ENCODE data around the gene FLAD1. TPM values are rescaled to one million over a fixed set of nuclear protein-coding genes. Genes with fewer than 3 reads are reported as not detected.
A peak's percentile ranks its signal among the peaks of the same experiment; 100 is the strongest.

The FLAD1 gene
- total and polyA plus RNA-seq, 2 of the 4 experiments (the other 2 are of a cell fraction) = 26.3 to 37.3 TPM

DNA sequence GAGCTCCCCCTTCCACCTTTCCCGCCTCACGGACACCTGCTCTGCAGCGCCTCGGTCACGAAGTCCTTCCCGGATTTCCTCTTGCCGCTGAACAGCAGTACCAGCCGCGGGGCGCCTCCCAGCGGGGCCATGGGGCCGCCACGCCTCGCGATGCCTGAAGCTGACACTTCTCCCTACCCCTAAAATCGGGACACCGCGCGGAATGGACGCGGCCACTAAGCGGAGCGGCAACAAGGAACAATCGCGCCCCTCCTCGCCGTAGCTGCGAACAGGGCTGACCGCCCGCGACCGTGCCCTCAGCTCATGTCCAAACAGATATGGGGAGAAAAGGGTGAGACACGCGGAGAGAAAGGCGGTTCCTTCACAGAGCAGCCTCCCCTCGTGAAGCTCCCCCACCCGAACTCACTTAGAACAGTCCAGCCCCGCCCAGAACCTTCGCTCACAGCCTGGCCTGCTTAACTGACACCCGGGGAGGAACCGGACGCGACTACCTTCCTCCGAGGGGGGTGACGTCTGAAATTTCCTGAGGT is 46.5 kb upstream of the FLAD1 start, which contains the start of gene PMVK (continued):
- TF ChIP-seq SMC3 (IDR thresholded peaks at IDR 0.05; ENCODE audit: low read depth, low read length) = no peak

DNA sequence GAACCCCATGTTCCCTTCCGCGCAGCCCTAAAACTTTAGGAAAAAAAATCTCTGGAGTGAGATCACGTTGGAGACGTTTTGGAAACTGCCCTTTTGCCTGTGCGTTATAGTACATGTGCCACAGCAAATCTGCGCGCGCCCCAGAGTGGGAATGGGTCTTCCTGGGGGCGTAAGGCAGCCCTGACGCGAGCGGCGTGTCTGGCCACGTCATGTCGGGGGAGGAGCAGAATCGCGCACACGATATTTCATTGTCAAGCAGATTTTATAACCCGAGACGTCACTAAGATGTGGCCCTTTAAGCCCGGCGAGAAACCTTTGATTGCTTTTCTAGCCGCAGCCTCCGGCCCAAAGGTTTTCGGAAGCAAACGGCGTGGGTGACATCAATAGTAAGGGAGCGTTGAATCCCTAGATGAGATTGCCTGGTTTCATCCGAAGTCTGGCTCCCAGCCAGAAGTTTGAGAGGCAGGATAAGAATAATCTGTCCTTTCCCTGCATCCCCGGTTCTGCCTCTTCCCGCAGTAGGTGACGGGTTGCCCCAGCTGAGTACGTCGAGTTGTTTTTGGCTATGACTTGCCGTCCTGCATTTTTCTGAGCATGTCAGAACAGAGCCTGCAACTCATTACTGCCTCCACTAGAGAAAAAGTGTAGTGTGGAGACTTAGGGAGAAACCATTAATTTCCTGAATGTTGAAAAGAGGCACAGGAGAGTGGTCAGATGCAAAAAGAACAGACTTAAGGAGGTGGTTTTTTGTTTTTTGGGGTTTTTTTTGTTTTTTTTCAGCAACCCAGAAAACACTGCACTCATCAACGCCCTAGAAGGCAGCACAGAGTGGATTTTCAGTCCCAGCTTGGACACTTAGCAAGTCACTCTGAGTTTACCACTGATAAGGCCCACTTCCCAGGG is 45.8 kb upstream of the FLAD1 start:
- WGBS, 2 experiments (ENCODE audit: extremely low coverage in 2 of 2, insufficient read length in 1 of 2) = 0% methylated on average over 13 of the region's 36 CpGs; no CpG with 5 or more reads in 1 of the 2 experiments
- TF ChIP-seq RAD21 (IDR thresholded peaks at IDR 0.05; ENCODE audit: low read length) = no peak
- peak; percentile 37; the same call in 1 of the 2 replicates for TF ChIP-seq RFX5 (IDR thresholded peaks at IDR 0.05; ENCODE audit: low read depth, low read length)
- peak; percentile 82 for TF ChIP-seq MAZ (IDR thresholded peaks at IDR 0.05; ENCODE audit: borderline replicate concordance, low read depth, low read length)
- no peak for TF ChIP-seq MXI1 (IDR thresholded peaks at IDR 0.05; ENCODE audit: borderline replicate concordance, low read depth, low read length)
- no peak for TF ChIP-seq MAFK (IDR thresholded peaks at IDR 0.05; ENCODE audit: low read depth, low read length)
- no peak for TF ChIP-seq SMC3 (IDR thresholded peaks at IDR 0.05; ENCODE audit: low read depth, low read length)
- TF ChIP-seq CHD1 (IDR thresholded peaks at IDR 0.05; ENCODE audit: low read depth, low read length) = peak; percentile 98; the same call in 1 of the 2 replicates
- TF ChIP-seq NFE2L2 (IDR thresholded peaks at IDR 0.05; ENCODE audit: low read depth, low read length) = peak; percentile 3; the same call in 1 of the 2 replicates
- peak; percentile 97 for TF ChIP-seq BHLHE40 (IDR thresholded peaks at IDR 0.05; ENCODE audit: low read depth, low read length)
- TF ChIP-seq, protein P1, sequence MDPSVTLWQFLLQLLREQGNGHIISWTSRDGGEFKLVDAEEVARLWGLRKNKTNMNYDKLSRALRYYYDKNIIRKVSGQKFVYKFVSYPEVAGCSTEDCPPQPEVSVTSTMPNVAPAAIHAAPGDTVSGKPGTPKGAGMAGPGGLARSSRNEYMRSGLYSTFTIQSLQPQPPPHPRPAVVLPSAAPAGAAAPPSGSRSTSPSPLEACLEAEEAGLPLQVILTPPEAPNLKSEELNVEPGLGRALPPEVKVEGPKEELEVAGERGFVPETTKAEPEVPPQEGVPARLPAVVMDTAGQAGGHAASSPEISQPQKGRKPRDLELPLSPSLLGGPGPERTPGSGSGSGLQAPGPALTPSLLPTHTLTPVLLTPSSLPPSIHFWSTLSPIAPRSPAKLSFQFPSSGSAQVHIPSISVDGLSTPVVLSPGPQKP (IDR thresholded peaks at IDR 0.05; ENCODE audit: borderline replicate concordance, low read depth, low read length) = no peak
- TF ChIP-seq, protein P2, sequence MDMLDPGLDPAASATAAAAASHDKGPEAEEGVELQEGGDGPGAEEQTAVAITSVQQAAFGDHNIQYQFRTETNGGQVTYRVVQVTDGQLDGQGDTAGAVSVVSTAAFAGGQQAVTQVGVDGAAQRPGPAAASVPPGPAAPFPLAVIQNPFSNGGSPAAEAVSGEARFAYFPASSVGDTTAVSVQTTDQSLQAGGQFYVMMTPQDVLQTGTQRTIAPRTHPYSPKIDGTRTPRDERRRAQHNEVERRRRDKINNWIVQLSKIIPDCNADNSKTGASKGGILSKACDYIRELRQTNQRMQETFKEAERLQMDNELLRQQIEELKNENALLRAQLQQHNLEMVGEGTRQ (IDR thresholded peaks at IDR 0.05; ENCODE audit: low read depth, low read length) = peak; percentile 24; the same call in 1 of the 2 replicates

More for the DNA sequence above, 45.8 kb upstream of the FLAD1 start:
- peak overlapping the region; percentile 43 for H3K23ac ChIP-seq (ENCODE audit: low read depth, low read length)
- H2BK5ac ChIP-seq (ENCODE audit: low read depth, low read length, poor library complexity, severe bottlenecking) = peak overlapping the region; percentile 98
- H3K27ac ChIP-seq (ENCODE audit: insufficient read depth, low read length) = peak overlapping the region; percentile 94
- DNase-seq (peak; percentile 97), ATAC-seq (ENCODE audit: low read depth) (peak; percentile 85)
- peaks cover 11% of the 10 kb centered on the region; the same call in 1 of the 2 replicates for H3K9me1 ChIP-seq (ENCODE audit: insufficient read depth, low read length)
- H3K56ac ChIP-seq (ENCODE audit: extremely low read depth, insufficient read depth, low read length) = peak overlapping the region; percentile 99
- peak overlapping the region; percentile 67; the same call in 2 of the 3 replicates for H2BK15ac ChIP-seq (ENCODE audit: low read depth, low read length)
- peak overlapping the region; percentile 93 for H3K14ac ChIP-seq (replicated peaks; ENCODE audit: low read depth, low read length)
- intact Hi-C loops (cut with micrococcal nuclease) (loop anchor here (1.0 to 2.0 kb wide), 2 partner anchors 63 to 378 kb away; no protein-coding TSS in a partner anchor), dilution Hi-C loops (cut with HindIII; ENCODE audit: low sequenced_read_pairs, unreplicated experiment) (no loop called here), in situ Hi-C loops (cut with MboI; ENCODE audit: low sequenced_read_pairs) (no loop called here)
- H2BK120ac ChIP-seq (ENCODE audit: low read depth, low read length) = peak overlapping the region; percentile 97
- no TSS peak for BruUV-seq (replicated peaks)
- H3K9ac ChIP-seq (ENCODE audit: low read depth, low read length) = peak overlapping the region; percentile 96
- H3K18ac ChIP-seq (ENCODE audit: low read depth, low read length) = peak overlapping the region; percentile 80
- peak overlapping the region; percentile 95 for H4K91ac ChIP-seq (ENCODE audit: insufficient read depth, low read depth, low read length)
- peak overlapping the region; percentile 90 for H3K4ac ChIP-seq (ENCODE audit: low read depth, low read length)
- peak overlapping the region; percentile 63 for H3K4me3 ChIP-seq (ENCODE audit: insufficient read depth, low read depth, low read length)
- peak overlapping the region; percentile 81 for H3K4me2 ChIP-seq (ENCODE audit: low read depth, low read length)
- no peaks in the 10 kb centered on the region for H3K36me3 ChIP-seq (ENCODE audit: control insufficient read depth, insufficient read depth, low read length)
- no peaks in the 10 kb centered on the region for H3K9me3 ChIP-seq (ENCODE audit: control insufficient read depth, insufficient read depth, low read length)
- CTCF ChIA-PET = interaction anchor here (1.0 kb wide), 1 partner anchor 19 kb away, joined by 3 read pairs; the partner anchor contains the start of gene PBXIP1
- H2AFZ ChIP-seq (replicated peaks; ENCODE audit: low read length, poor library complexity) = peak overlapping the region; percentile 99
- H3K27me3 ChIP-seq (ENCODE audit: control insufficient read depth, insufficient read depth, low read length) = no peaks in the 10 kb centered on the region
- H3K79me1 ChIP-seq (ENCODE audit: low read depth in 1 of 2, low read length in 2 of 2) = peaks cover 0 to 14% of the 10 kb centered on the region in 2 experiments; a peak in 2 of 4 replicates
- H2BK20ac ChIP-seq (ENCODE audit: low read depth, low read length) = peak overlapping the region; percentile 95
- H4K20me1 ChIP-seq (ENCODE audit: insufficient read depth, low read length) = no peaks in the 10 kb centered on the region
- H2AK5ac ChIP-seq (ENCODE audit: low read depth, low read length) = no peak overlapping the region; the same call in 1 of the 2 replicates
- peak overlapping the region; percentile 71 to 93 for H4K8ac ChIP-seq (ENCODE audit: low read depth in 2 of 2, low read length in 2 of 2)
- peak overlapping the region; percentile 56 for H4K5ac ChIP-seq (ENCODE audit: low read depth, low read length)
- POLR2A ChIA-PET (ENCODE audit: unreplicated experiment) = interaction anchor here (1.0 kb wide), 1 partner anchor 19 kb away, joined by 4 read pairs; the partner anchor contains the start of gene PBXIP1
- peaks cover 2% of the 10 kb centered on the region for H3K4me1 ChIP-seq (ENCODE audit: control insufficient read depth, insufficient read depth, low read length)
- H2AK9ac ChIP-seq (replicated peaks; ENCODE audit: low read depth, low read length, poor library complexity) = peak overlapping the region; percentile 47
